Stimulated activated CD8-positive, alpha-beta memory T cell treated with anti-CD3 and anti-CD28 coated beads, Interleukin-7, amount 100 ng/mL, for 24 hours (primary cell): ENCODE data around the gene WDFY2.

ENCODE experiments used
- DNase-seq: peaks from one replicate; pipeline ENCODE4 v3.0.0-alpha.2; 2020; ENCODE audit warnings: low read depth

WDFY2 gene

GRCh38 chr13:51771418-51772104, 187.3 kb downstream of the WDFY2 start:
- DNase-seq, result no peak

- no peak for DNase-seq
Measured at GRCh38 chr13:51772105-51772455, 187.8 kb downstream of the WDFY2 start.

- no peak for DNase-seq
Measured at GRCh38 chr13:51772781-51773180, 188.5 kb downstream of the WDFY2 start.

- DNase-seq, result no peak
Measured at GRCh38 chr13:51773515-51773914, 189.3 kb downstream of the WDFY2 start.

- no peak for DNase-seq
Measured at GRCh38 chr13:51776179-51776578, 191.9 kb downstream of the WDFY2 start.

- no peak for DNase-seq
Measured at GRCh38 chr13:51777921-51778320, 193.7 kb downstream of the WDFY2 start.

- DNase-seq, result no peak
Measured at GRCh38 chr13:51778392-51778791, 194.1 kb downstream of the WDFY2 start.

GRCh38 chr13:51780099-51780498, 195.8 kb downstream of the WDFY2 start:
- no peak for DNase-seq

GRCh38 chr13:51781246-51782022, 197.2 kb downstream of the WDFY2 start:
- DNase-seq, result no peak

GRCh38 chr13:51782026-51782710, 197.9 kb downstream of the WDFY2 start:
- DNase-seq, result no peak

- DNase-seq, result no peak
Measured at GRCh38 chr13:51783428-51784094, 199.3 kb downstream of the WDFY2 start.

- no peak for DNase-seq
Measured at GRCh38 chr13:51784097-51784496, 199.8 kb downstream of the WDFY2 start.

GRCh38 chr13:51785712-51786424, 201.6 kb downstream of the WDFY2 start:
- no peak for DNase-seq

- DNase-seq, result no peak
Measured at GRCh38 chr13:51786425-51787265, 202.4 kb downstream of the WDFY2 start.

- no peak for DNase-seq
Measured at GRCh38 chr13:51793570-51794271, 209.5 kb downstream of the WDFY2 start.

GRCh38 chr13:51794964-51795363, 210.7 kb downstream of the WDFY2 start:
- DNase-seq, result no peak

- no peak for DNase-seq
Measured at GRCh38 chr13:51795419-51795818, 211.2 kb downstream of the WDFY2 start.

- no peak for DNase-seq
Measured at GRCh38 chr13:51796546-51796945, 212.3 kb downstream of the WDFY2 start.

- no peak for DNase-seq
Measured at GRCh38 chr13:51797664-51798488, 213.6 kb downstream of the WDFY2 start.
